GM19328 (cell line): ENCODE measurements around the gene GTF2F2.
"Not testable (repeated sequence)": the region's sequence is repeated elsewhere in the genome, so short reads cannot be mapped to it uniquely, and the experiment has no call there.

Experiments used
- ATAC-seq: cut with Tn5 transposase; IDR thresholded peaks from one replicate; pipeline ENCODE4 v1.9.1; 2021; ENCODE audit warnings: mild to moderate bottlenecking, moderate library complexity; ENCODE audit not compliant: unreplicated experiment

GTF2F2 gene

DNA sequence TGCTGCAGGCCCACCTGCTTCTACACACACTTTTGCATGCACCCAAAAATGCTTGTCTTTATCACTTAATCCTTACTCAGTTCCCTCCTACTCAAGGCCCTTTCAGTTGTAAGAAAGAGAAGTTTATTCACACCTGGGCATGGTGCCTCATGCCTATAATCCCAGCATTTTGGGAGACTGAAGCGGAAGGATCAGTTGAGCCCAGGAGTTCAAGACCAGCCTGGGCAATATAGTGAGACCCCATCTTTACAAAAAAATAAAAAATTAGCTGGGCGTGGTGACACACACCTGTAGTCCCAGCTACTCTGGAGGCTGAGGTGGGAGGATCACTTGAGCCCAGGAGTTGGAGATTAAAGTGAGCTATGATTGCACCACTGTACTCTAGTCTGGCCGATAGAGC is 178.2 kb downstream of the GTF2F2 start:
- ATAC-seq, result not testable (repeated sequence)

DNA sequence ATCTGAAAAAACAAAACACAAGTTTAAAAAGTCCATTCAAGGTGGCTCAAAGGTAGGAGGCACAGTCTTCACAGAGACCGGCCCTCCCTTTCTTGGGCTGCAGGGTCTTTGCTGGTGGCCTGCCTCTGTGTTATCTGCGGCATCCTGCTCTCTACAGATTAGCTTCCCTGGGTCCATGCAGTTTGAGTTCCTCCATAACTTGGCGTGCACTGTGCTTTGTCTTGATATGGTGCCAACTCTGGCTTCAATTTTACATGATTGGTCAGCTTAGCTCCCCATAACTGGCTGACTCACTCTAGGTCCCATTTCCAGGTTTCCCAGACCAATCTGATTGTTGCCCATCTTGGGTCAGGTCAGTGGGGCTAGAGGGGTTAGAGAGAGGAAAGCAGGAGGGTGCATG is 178.9 kb downstream of the GTF2F2 start:
- ATAC-seq, result no peak

DNA sequence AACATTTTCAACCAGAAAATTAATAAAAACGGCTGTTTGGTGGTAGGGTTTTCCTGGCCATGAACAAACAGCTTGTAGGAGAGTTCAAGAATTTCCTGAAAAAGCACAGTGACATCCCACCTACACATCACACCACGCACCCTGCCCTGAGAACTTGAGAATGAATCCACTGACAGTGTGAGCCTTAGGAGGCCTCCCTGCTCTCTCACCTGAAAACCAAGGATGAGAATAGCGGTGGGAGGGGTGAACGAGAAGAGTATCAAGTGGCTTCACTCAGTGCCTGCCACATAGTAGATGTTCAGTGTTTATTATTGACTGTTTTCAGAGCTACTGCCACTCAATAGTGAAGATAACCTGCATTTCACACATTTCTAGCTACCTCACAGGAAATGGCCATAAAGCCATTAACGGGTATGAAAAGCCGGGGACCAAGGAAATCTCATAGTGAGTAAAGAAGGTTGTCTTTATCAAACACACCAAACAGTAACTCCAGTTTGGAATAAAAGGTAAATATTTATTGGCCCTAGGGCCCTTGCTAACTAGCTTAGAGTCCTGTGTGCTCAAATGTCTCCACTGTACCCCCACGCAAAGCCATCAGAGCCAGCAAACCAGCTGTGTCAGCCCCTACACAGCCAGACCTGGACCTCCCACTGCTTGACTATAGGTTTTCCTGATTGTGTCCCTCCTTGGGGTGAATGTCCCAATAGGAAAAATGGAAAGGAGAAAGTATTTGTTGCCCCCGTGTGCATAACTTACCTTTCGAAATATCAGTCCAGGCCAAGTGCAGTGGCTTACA is 180.1 kb downstream of the GTF2F2 start:
- ATAC-seq, result no peak

DNA sequence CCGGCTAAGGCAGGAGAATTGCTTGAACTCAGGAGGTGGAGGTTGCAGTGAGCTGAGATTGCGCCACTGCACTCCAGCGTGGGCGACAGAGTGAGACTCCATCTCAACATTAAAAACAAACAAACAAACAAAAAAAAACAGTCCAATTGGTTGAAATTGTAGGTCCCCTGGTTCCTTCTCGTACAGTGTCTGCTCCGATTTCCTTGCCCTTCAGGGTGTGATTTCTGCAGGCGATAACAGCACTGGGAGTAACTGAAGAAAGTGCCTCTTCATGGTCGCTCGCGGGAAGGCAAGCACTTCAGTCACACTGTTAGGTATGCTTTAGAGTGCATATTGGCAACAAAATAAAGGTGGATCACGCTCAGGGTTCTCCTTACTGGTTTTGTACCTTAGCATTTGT is 181.0 kb downstream of the GTF2F2 start:
- ATAC-seq, result no peak

DNA sequence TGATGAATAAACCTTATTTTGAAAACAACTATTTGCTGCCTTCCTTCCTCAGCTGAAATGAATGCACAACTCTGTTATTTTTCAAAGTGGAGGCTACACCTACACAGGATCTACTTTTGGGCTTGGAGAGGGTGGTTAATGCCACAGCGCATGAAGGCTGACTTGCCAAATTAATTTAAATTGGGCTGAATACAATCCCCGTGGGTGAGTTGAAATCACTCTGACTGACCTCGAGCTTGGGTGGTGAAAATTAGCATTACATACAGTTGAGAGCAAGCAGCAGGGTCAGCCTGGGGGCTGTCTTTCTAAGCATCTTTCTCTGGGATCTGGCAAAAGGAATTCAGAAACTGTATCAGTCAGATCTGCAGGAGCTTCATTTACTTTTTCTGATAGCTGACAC is 182.2 kb downstream of the GTF2F2 start:
- no peak for ATAC-seq

DNA sequence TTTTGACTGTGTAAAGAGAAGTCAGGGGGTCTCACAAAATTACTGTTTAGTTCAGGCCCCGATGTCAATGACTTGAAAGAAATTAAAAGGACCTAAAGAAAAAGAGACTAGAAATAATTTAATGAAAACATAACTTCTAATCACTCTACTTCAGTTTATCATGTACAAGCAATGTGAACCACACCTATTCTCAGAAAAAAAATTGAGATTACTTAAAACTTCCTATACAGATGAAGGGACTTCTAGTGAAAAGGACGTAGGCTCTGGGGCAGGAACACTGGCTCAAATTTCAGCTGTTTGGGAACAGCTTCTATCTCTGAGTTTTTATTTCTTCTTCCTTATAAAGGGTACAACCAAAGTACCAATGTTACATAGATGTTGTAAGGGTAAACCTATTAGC is 182.7 kb downstream of the GTF2F2 start:
- ATAC-seq, result no peak

DNA sequence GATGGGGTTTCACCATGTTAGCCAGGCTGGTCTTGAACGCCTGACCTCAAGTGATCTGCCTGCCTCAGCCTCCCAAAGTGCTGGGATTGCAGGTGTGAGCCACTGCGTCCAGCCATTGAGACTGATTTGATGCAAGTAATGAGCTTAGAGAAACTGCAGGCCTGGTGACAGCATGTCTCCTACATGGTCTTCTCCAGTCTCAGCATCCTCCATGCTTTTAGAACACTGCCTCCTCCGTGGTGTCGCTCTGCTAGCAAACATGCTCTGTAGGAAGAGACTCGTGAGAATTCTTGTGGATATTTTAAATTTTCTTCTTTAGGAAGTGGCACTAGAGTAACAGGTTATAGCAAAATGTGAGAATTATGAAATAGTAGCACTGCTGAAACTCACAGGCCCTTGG is 183.6 kb downstream of the GTF2F2 start:
- ATAC-seq, result no peak

DNA sequence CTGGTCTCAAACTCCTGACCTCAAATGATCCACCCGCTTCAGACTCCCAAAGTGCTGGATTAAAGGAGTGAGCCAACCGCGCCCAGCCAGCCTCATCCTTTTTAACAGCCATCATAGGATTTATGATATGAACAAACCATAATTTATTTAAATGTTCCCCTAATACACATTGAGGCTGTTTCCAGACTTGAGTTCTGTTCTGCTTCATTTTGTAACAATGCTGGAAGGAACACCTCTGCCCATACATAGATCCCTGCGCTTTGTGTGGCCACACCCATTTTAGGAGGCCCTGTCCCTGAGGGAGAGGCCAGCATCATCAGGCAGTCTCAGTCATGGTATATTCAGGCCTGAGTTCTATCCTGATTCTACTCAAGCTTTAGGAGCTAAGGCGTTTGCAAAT is 184.8 kb downstream of the GTF2F2 start:
- no peak for ATAC-seq

DNA sequence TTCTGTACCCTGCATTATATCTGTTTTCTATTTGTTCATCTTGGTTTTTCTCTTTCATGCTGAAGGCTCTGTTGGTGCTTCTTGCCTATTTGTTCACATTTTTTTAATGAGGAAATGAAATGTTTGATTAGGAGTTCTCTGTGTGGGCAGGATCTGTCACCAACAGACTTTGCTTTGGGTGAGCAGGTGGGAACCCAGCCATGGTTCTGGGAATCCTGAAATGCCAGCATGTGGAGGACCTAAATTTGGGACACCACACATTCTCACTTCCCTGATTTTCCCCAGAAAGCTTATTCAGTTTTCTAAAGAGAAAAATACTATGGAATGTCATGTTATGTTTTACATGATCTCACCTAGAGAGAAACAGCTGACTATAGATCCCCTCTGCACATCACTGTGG is 186.7 kb downstream of the GTF2F2 start:
- ATAC-seq, result no peak

DNA sequence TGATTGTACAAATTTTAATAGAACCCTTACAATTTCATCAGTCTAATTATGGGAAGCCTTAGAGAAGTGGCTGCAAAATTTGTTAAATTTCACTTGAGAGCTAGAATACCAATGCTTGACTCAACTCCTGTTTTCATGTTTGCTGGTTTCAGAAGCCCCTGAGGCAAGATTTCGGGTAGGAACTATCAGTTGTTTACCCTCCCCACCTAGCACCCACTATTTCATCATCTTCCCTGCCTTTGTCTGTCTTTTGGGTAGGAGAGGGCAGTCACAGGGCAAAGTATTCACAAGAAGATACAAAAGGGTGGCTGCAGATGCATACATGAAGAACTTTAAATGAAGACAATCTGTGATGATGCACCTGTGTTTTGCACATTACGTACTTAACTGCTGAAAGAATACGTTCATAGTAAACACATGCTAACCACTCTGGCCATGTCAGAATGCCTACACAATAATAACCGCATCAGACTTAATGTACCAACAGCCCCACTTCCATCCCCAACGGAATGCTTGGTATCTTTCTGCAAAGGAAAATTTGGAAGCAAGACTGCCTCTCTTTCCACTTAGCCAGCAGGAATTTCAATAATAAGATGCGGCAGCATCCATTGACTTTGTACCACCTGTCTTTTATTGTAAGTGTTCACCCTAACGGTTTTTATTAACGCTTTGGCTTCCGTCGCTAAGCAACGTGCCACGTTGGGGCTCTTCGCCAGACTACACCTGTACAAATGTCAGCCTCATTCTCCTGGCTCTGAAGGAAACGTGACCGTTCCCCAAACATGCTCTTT is 190.2 kb downstream of the GTF2F2 start:
- ATAC-seq, result no peak

DNA sequence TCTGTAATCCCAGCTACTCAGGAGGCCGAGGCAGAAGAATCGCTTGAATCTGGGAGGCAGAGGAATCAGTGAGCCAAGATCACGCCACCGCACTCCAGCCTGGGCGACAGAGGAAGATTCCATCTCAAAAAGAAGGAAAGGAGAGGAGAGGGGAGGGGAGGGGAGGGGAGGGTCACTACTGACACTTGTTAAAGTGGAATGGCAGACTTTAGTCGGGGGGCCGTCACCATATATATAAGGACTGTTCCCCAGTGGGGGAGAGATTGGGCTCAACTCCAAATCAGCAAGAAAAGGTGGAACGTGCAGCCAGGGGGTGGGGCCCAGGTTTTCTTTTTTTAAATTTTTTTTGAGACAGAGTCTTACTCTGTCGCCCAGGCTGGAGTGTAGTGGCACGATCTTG is 194.5 kb downstream of the GTF2F2 start:
- ATAC-seq, result no peak

DNA sequence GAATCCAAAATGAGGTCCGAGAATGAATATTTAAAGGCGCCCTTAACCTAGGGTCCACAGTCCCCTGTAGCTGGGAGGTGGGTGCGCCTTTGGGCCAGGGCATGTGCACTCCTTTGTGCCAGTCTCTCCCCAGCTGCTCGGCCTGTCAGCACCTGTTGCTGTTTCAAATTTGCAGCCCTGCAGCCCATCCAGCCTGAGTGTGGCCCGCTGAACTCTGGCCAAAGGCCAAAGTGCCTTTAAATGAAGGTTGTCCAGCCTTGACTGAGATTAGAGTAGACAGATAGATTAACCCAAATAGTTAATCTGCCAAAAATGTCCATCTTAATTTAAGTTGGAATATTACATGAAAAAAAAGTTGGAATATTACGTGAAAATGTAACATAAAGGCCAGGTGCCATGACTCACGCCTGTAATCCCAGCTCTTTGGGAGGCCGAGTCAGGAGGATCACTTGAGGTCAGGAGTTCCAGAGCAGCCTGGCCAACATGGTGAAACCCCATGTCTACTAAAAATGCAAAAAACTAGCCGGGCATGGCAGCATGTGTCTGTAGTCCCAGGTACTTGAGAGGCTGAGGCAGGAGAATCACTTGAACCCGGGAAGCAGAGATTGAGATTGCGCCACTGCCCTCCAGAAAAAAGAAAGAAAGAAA is 195.3 kb downstream of the GTF2F2 start:
- no peak for ATAC-seq

DNA sequence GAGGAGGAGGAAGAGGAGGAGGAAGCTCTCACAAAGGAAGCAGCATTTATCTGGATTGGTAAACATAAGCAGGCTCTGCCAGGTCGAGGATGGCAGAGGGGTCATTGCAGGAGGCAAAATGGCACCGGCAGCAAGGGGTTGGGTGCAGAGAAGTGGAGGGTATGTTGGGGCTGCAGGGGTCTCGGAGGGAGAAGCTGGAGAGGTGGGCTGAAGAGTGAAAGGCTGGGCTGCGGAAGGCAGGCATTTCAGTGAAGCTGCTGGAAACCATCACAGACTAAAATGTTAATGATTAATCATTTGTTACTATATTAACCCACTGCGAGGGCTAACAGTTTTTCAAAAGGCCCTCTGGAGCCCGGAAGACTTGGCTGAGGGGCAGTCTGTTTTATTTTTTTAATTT is 196.0 kb downstream of the GTF2F2 start:
- ATAC-seq, result no peak

DNA sequence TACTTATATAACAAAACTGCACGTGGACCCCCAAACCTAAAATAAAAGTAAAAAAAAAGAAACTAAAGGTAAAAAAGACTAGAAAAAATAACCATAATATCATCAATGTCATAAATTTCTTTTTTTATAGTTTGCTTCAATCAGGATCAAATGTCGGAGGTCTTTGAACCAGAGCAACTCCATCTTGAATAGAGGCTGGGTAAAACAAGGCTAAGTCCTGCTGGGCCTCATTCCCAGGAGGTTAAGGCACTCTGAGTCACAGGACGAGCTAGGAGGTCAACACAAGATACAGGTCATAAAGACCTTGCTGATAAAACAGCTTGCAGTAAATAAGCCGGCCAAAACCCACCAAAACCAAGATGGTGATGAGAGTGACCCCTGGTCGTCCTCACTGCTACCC is 196.7 kb downstream of the GTF2F2 start:
- no peak for ATAC-seq

DNA sequence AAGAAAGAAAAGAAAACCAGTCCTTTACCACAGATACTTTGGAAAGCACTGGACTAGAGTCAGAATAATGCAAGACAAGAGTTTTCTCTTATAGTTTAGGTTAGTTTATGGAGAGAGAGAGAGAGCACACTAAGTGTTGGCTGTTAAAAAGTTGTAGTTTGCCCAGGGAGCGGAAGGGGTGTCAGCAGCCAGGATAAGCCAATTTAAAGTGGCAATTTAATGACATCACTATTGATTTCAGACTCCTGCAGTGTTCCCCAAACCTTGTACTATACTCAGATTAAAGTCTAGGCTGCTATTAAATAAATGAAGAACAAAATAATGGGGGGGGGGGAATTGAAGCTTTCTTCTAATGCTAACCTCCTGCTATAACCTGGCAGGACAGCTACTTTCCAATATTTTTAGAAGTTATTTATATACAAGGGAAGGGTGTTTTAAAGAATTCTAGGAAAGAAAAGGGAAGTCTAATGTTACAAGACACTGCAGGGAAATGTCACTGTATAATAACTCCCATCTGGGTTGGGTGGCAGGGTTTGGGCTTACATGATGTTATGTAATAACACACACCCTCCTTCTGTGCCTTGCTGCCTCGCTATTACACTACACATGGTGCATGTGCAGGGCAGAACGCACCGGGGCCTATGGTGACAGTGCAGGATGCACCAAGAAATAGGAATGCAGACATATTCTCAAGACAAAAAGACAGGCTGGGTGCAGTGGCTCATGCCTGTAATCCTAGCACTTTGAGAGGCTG is 200.7 kb downstream of the GTF2F2 start:
- no peak for ATAC-seq

DNA sequence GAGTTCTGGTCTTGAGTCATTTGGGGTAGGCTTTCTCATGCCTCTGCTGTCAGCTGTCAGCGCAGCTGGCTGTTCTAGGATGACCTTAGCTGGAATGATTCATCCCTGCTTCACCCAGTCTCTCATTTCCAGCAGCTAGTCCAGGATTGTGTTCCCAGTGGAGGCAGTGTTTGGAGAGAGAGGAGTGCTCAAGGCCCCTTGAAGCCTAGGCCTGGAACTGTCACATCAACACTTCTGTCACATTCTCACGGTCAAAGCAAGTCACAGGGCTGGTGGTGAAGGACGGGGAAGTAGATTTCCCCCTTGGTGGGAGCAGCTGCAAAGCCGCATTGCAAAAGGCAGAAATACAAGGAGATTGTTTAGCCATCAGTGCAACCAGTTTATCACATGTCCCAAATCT is 205.5 kb downstream of the GTF2F2 start:
- ATAC-seq, result no peak

DNA sequence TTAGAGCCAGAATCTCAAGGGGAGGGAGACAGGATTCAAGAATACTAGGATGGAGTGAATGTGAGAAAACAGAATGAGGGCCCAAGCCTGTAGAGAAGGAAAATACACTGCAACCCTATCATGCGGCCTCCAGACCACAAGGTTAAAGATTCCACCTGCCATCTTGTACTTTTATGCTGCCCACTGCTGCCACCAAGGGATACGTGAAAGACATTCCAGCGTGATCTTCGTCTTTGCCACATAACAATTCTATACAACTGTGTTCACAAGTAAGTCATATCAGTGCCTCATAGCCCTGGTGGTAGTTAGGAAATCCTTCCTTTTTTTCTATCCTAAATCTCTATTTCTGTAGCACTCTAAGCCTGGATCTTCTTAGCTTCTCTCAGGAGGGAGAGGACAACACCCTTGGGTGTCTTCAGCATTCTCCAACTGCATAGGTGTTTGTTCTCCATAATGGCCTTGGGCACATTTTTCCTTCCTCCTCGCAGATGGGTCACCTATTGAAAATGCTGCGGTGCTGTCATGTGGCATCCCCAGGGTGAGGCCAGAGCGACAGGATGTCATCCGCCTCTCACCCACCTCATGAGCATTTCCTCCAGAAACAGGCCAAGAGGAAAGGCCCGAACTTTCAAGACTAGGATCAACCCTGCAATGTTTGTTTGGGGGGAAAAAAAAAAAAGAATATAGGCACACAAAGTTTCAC is 207.1 kb downstream of the GTF2F2 start:
- ATAC-seq, result no peak

DNA sequence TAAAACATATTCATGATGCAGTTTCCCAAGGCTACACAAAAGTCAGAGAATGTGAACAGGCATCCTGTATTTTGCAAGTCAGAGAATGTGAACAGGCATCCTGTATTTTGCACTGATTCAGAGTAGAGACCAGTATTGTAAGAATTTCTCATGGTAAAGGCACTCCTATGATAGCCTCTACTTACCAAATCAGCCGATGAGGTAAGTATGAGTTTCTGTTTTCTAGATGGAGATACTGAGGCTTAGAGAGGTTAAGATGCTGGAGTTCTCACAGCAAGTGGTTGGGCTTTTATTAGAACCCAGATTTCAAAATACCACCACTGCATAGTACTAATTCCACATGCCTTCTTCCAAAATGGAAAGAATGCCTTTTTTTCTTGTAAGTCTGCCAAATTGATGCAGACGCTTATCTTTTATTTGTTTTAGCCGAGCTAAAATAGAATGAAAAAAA is 208.4 kb downstream of the GTF2F2 start:
- no peak for ATAC-seq

DNA sequence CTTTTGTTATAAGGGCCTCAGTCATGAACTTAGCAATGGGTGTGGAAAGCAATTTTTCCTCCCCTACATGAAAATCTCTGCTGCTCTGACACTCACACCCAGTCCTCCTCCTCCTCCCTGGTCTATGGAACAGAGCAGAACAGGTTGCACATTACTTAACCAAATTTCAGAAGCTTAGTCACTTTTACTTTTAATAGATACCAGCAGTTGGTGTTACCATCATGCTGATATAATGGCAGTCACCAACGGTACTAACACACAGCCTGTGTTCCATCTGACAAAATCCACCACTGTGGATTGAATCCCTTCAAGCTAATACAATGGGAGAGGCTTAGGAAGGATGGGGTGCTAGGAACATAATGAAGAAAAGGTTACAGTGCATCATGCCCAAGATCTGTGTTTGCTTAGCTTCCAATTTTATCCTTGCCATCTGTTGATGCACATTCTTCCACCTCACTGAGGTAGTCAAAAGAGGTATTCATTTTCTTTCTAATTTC is 210.9 kb downstream of the GTF2F2 start:
- ATAC-seq, result no peak

DNA sequence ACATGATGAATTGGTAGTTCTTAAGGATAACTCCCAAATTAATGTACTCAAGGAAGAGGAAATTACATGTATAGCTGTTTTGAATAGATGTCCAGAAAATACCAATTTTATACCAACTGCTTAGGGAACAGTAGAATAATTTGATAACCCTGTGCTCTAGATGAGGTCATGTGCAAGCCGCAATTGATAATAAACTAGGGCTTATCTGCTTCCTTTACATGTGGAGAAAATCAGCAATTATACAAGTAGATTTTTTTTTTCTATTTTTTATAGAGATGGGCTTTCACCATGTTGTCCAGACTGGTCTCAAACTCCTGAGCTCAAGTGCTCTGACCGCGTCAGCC is 211.4 kb downstream of the GTF2F2 start:
- ATAC-seq, result no peak
